BJ (cell line): ENCODE results near the gene IL18BP. TPM values are rescaled to one million over a fixed set of nuclear protein-coding genes. Genes with fewer than 3 reads are reported as not detected.

Experiments
- CTCF ChIA-PET: fragments of 350-600 bp; formaldehyde crosslinking; extraction: SDS; loops from one replicate; lab custom pipeline; 2021; ENCODE audit warnings: antibody characterized with exemption, inconsistent platforms; lab: Yijun Ruan, JAX
- POLR2A ChIA-PET: fragments of 300-600 bp; sonication (Branson Sonifier 250); formaldehyde crosslinking; extraction: SDS; loops from one replicate; lab custom pipeline; 2021; ENCODE audit warnings: antibody characterized with exemption; lab: Charles Lee
- DNase-seq: peaks from one replicate; pipeline ENCODE4 v3.0.0-alpha.2; 2011; ENCODE audit warnings: low read depth
- H3K27me3 ChIP-seq: 2 replicates; pipeline ENCODE4 v1.6.0; 2011; ENCODE audit warnings: low read length; ENCODE audit not compliant: control insufficient read depth, insufficient read depth
- H3K36me3 ChIP-seq: 2 replicates; pipeline ENCODE4 v1.5.1; 2011; ENCODE audit warnings: low read length; ENCODE audit not compliant: control insufficient read depth, insufficient read depth
- H3K4me3 ChIP-seq: 2 replicates; pipeline ENCODE4 v1.5.1; 2011; ENCODE audit warnings: low read depth, mild to moderate bottlenecking, control low read depth, low read length
- polyA plus RNA-seq: library from polyadenylated mRNA; depleted of rRNA; stranded (reverse); fragments of >200 nt; gene quantifications from 2 replicates; pipeline ENCODE4 v1.2.3, GENCODE V29; 2011; rRNA removed
- small RNA-seq: library from RNA; depleted of rRNA; stranded (forward); fragments of <200 nt; gene quantifications from one replicate; pipeline ENCODE3, GENCODE V24; 2012; ENCODE audit warnings: low replicate concordance, low read depth; ENCODE audit not compliant: insufficient read length
- TF ChIP-seq, protein P1 (sequence below): IDR thresholded peaks from 2 replicates; pipeline ENCODE4 v1.5.1; 2011; ENCODE audit warnings: low read depth, mild to moderate bottlenecking, control low read depth, inconsistent platforms, low read length, moderate library complexity; ENCODE audit not compliant: insufficient read depth

IL18BP gene
- polyA plus RNA-seq, 1 experiment, result 3.2 TPM

DNA sequence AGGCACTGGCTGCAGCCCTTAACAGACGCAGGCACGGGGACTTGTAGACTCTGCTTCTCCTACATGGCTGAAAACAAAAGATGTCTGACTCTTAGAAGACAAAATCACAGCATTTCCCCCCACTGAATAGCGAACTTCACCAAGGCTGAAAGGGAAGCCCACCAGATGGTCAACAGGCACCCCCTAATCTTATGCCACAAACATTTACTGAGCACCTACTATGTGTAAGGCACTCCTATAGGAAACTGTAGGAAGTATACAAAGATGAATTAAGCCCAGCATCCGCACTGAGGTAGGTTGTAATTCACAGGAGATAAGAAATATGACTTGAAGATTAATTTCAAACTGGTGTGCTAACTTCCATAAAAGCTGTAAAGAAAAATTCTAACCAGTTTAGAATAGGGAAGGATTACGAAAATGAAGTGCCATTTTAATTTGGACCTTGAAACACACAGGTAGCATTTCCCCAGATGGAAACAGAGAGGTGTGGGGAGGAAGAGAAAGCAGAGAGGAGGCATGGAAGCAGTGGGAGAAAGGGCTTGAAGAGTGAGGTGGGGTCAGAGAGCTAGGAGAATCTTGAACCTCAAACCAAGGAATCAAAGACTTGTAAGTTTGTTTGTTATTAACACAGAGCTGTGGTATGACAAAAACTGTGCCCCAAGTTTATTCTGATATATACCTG, 43.5 kb downstream of the IL18BP start:
- TF ChIP-seq, protein P1, sequence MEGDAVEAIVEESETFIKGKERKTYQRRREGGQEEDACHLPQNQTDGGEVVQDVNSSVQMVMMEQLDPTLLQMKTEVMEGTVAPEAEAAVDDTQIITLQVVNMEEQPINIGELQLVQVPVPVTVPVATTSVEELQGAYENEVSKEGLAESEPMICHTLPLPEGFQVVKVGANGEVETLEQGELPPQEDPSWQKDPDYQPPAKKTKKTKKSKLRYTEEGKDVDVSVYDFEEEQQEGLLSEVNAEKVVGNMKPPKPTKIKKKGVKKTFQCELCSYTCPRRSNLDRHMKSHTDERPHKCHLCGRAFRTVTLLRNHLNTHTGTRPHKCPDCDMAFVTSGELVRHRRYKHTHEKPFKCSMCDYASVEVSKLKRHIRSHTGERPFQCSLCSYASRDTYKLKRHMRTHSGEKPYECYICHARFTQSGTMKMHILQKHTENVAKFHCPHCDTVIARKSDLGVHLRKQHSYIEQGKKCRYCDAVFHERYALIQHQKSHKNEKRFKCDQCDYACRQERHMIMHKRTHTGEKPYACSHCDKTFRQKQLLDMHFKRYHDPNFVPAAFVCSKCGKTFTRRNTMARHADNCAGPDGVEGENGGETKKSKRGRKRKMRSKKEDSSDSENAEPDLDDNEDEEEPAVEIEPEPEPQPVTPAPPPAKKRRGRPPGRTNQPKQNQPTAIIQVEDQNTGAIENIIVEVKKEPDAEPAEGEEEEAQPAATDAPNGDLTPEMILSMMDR, result no peak
- Histone ChIP-seq H3K4me3 (peak overlapping the region; percentile 75), H3K36me3 (no peaks in the 10 kb centered on the region), H3K27me3 (no peaks in the 10 kb centered on the region)
- DNase-seq, result no peak
- POLR2A ChIA-PET, result interaction anchor here (0.5 kb wide), 1 partner anchor 21 kb away, joined by 14 read pairs; no protein-coding TSS in a partner anchor
- CTCF ChIA-PET, result interaction anchor here (1.0 to 2.0 kb wide), 3 partner anchors 49 to 389 kb away, joined by 3 to 6 read pairs (median 3); no protein-coding TSS in a partner anchor

DNA sequence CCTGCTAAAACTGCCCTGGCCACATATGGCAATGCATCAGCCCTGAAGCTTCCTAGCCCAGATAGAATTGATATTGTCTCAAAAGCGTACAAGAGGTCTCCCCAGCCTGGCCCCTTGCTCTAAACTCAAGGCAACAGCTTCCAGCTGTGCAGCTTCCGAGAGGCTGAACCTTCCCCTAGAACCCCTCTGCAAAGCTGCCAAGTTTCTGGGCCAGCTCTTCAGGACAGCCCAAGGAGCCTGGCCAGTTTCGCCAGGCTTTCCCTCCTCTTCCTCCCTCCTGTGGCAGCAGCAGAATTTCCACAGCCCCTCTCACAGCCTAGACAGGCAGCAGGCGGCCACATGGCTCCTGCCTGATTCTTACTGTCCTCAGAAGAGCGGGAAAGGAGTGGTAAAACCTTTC, 47.1 kb downstream of the IL18BP start:
- Histone ChIP-seq H3K27me3 (no peaks in the 10 kb centered on the region), H3K4me3 (no peak overlapping the region), H3K36me3 (no peaks in the 10 kb centered on the region)
- ChIA-PET POLR2A (no interaction called here), CTCF (interaction anchor here (2.4 kb wide), 1 partner anchor 21 kb away, joined by 6 read pairs; no protein-coding TSS in a partner anchor)
- no peak for DNase-seq
- TF ChIP-seq, protein P1, result no peak

DNA sequence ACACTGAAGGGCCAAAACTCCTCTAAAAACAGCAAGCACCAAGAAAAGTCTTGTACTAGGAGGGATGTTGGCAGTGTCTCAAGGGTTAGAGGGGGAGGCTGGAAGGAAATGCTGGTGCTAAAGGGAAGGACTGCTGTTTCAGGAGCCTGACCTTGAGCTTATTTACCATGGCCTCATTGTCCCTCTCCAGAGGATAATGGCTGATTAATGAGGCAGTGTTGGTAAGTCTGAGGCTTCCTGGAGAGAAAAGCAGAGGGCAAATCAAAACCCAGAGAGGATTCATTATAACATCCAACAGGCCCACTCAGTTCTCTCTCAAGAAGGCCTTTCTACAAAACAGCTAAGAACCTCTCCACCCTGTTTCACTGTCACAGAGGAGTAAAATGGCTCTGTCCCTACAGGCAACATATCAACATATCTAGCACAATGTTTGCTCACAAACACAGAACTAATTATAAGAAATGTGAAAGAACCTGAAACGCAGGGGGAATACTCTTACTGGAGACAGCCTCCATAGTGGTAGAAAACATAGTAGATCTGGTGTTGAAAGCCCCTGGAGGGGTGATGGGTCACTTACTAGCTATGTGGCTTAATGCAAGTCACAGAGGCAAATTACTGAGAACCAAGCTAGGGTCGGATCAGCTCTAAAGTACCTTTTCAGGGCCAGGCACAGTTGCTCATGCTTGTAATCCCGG, 50.2 kb downstream of the IL18BP start:
- Histone ChIP-seq H3K27me3 (no peaks in the 10 kb centered on the region), H3K36me3 (no peaks in the 10 kb centered on the region; the same call in 1 of the 2 replicates), H3K4me3 (no peak overlapping the region)
- TF ChIP-seq, protein P1, result no peak
- CTCF ChIA-PET, result interaction anchor here (0.8 kb wide), 1 partner anchor 24 kb away, joined by 3 read pairs; no protein-coding TSS in a partner anchor
- POLR2A ChIA-PET, result no interaction called here
- no peak for DNase-seq

Small RNAs within 50 kb of the gene (small RNA-seq; reads per million reads assigned to genes)
- not detected for gene RNU6-72P

Other genes with a start within 250 kb of the IL18BP start
- gene DEFB108B, start 165.7 kb upstream of the IL18BP start, polyA plus RNA-seq, result not detected in 2 replicates
- not detected in 2 replicates for gene DEFB131B, start 120.5 kb upstream of the IL18BP start, polyA plus RNA-seq
- gene XNDC1N, start 70.3 kb upstream of the IL18BP start, polyA plus RNA-seq, result 3.3 and 4.5 TPM in 2 replicates
- gene RNF121, start 69.9 kb upstream of the IL18BP start, polyA plus RNA-seq, result 77.3 and 80.5 TPM in 2 replicates
- 87.1 and 120 TPM in 2 replicates for gene NUMA1, start 81.6 kb downstream of the IL18BP start, polyA plus RNA-seq
- 9.8 TPM in 2 replicates for gene LRRC51, start 81.9 kb downstream of the IL18BP start, polyA plus RNA-seq
- 105 and 145 TPM in 2 replicates for gene LAMTOR1, start 104.4 kb downstream of the IL18BP start, polyA plus RNA-seq
- not detected in 2 replicates for gene TOMT, start 107.0 kb downstream of the IL18BP start, polyA plus RNA-seq
- 51.5 and 54.3 TPM in 2 replicates for gene ANAPC15, start 113.8 kb downstream of the IL18BP start, polyA plus RNA-seq
- 0.85 and 0.89 TPM in 2 replicates for gene FOLR3, start 136.8 kb downstream of the IL18BP start, polyA plus RNA-seq
- gene FOLR1, start 193.2 kb downstream of the IL18BP start, polyA plus RNA-seq, result 0.83 and 1.2 TPM in 2 replicates
- gene FOLR2, start 217.9 kb downstream of the IL18BP start, polyA plus RNA-seq, result not detected in 2 replicates
- gene INPPL1, start 225.9 kb downstream of the IL18BP start, polyA plus RNA-seq, result 114 and 164 TPM in 2 replicates
- gene PHOX2A, start 245.3 kb downstream of the IL18BP start, polyA plus RNA-seq, result not detected in 2 replicates